Measurements from ENCODE around the gene DPP10. TPM values are rescaled to one million over a fixed set of nuclear protein-coding genes. Genes with fewer than 3 reads are reported as not detected.

The DPP10 gene
- 0.13 TPM in 1 of 2 replicates, not detected in the other for total RNA-seq

GRCh38 chr2:114442510-114442909 is at the start of gene DPP10:
TSS of gene DPP10 (plus strand) at chr2:114442641.

All from mesangial cell (primary cell).